Activated CD8-positive, alpha-beta memory T cell treated with anti-CD3 and anti-CD28 coated beads, Interleukin-2, amount 50 U/mL, for 24 hours (primary cell): ENCODE results near the gene RCAN2.

Experiments
- DNase-seq: peaks from one replicate; pipeline ENCODE4 v3.0.0-alpha.2; 2020; ENCODE audit errors: extremely low read depth

Gene RCAN2

GRCh38 chr6:46219661-46220060, 271.6 kb downstream of the RCAN2 start:
- DNase-seq, result no peak

GRCh38 chr6:46218457-46218856, 272.8 kb downstream of the RCAN2 start:
- DNase-seq, result no peak

- no peak for DNase-seq
These were observed 273.5 kb downstream of the RCAN2 start for GRCh38 chr6:46217671-46218131.

- DNase-seq, result no peak
These were observed 274.4 kb downstream of the RCAN2 start for GRCh38 chr6:46216879-46217278.

GRCh38 chr6:46215777-46216176, 275.5 kb downstream of the RCAN2 start:
- no peak for DNase-seq

GRCh38 chr6:46215213-46215612, 276.0 kb downstream of the RCAN2 start:
- DNase-seq, result no peak

GRCh38 chr6:46211917-46212316, 279.3 kb downstream of the RCAN2 start:
- DNase-seq, result no peak

GRCh38 chr6:46210294-46210693, 281.0 kb downstream of the RCAN2 start:
- DNase-seq, result no peak

GRCh38 chr6:46208303-46208702, 282.9 kb downstream of the RCAN2 start:
- DNase-seq, result no peak

- no peak for DNase-seq
These were observed 284.1 kb downstream of the RCAN2 start for GRCh38 chr6:46207174-46207573.

GRCh38 chr6:46204880-46205650, 286.2 kb downstream of the RCAN2 start:
- DNase-seq, result no peak

GRCh38 chr6:46203391-46204177, 287.7 kb downstream of the RCAN2 start:
- DNase-seq, result no peak

- DNase-seq, result no peak
These were observed 289.5 kb downstream of the RCAN2 start for GRCh38 chr6:46201702-46202101.

GRCh38 chr6:46199387-46199786, 291.9 kb downstream of the RCAN2 start:
- no peak for DNase-seq

- DNase-seq, result no peak
These were observed 299.3 kb downstream of the RCAN2 start for GRCh38 chr6:46191961-46192360.

GRCh38 chr6:46190889-46191288, 300.4 kb downstream of the RCAN2 start:
- DNase-seq, result no peak

- DNase-seq, result no peak
These were observed 301.5 kb downstream of the RCAN2 start for GRCh38 chr6:46189726-46190125.

- DNase-seq, result no peak
These were observed 304.7 kb downstream of the RCAN2 start for GRCh38 chr6:46186583-46186982.

GRCh38 chr6:46184114-46184513, 307.1 kb downstream of the RCAN2 start:
- no peak for DNase-seq

GRCh38 chr6:46175976-46176375, 315.3 kb downstream of the RCAN2 start:
- no peak for DNase-seq

- DNase-seq, result no peak
These were observed 315.8 kb downstream of the RCAN2 start for GRCh38 chr6:46175446-46175845.

- DNase-seq, result no peak
These were observed 316.3 kb downstream of the RCAN2 start for GRCh38 chr6:46174904-46175303.

- DNase-seq, result no peak
These were observed 319.1 kb downstream of the RCAN2 start for GRCh38 chr6:46172176-46172575.
